HCT116 (cell line): Measurements from ENCODE around the gene KCNH6. TPM values are rescaled to one million over a fixed set of nuclear protein-coding genes. Genes with fewer than 3 reads are reported as not detected.

ENCODE experiments used
- ATAC-seq: fragments of 200-7000 bp; cut with Tn5 transposase; 2 replicates; pipeline ENCODE4 v1.9.1; 2020; ENCODE audit warnings: mild to moderate bottlenecking, moderate library complexity
- BruUV-seq: library from RNA; stranded (reverse); fragments of 400-500 nt; replicated peaks from 2 replicates; lab custom pipeline; 2021; lab: Mats Ljungman, UMichigan
- CTCF ChIA-PET: fragments of 300-600 bp; sonication (Branson Sonifier 250); formaldehyde crosslinking; loops from one replicate; lab custom pipeline; 2021; ENCODE audit warnings: antibody characterized with exemption; lab: Charles Lee
- POLR2A ChIA-PET: fragments of 300-600, 350-600 bp; sonication (Branson Sonifier 250); formaldehyde crosslinking; loops from one replicate; lab custom pipeline; 2021; ENCODE audit warnings: antibody characterized with exemption; lab: Charles Lee
- RAD21 ChIA-PET, 2 experiments: fragments of 300-600 bp; sonication (Branson Sonifier 250); formaldehyde crosslinking; loops; one replicate each; lab custom pipeline; 2023; ENCODE audit warnings: low total read pairs in 2 of 2; ENCODE audit not compliant: uncharacterized antibody in 2 of 2, unreplicated experiment in 2 of 2, low non-redundant PET in 1 of 2; lab: Charles Lee
- DNase-seq: peaks from one replicate; pipeline ENCODE4 v3.0.0-alpha.2; 2010; ENCODE audit warnings: low read depth, low spot score
- H2AFZ ChIP-seq: fragments of 200-600 bp; shearing (Covaris generic), sonication (generic); 2 replicates; pipeline ENCODE4 v1.6.1; 2017; ENCODE audit warnings: low read depth, mixed run types, mixed read lengths, antibody characterized with exemption, low read length; ENCODE audit not compliant: poor library complexity, severe bottlenecking
- H3K27ac ChIP-seq: 2 replicates; pipeline ENCODE4 v1.5.1; 2012; ENCODE audit warnings: low read depth, low read length
- H3K27me3 ChIP-seq: fragments of 200-600 bp; sonication (generic); 2 replicates; pipeline ENCODE4 v1.6.1; 2016; ENCODE audit warnings: mixed run types, low read length, mixed read lengths; ENCODE audit not compliant: insufficient read depth
- H3K36me3 ChIP-seq, 2 experiments: fragments of 200-500 bp in 1 of 2; fragments of 200-600 bp in 1 of 2; sonication (Bioruptor generic) in 1 of 2; sonication (generic) in 1 of 2; 2 replicates each; pipeline versions ENCODE4 v1.5.1 to v1.6.1; 2014 to 2016; ENCODE audit warnings: low read length in 2 of 2, inconsistent platforms in 1 of 2, mixed read lengths in 1 of 2, mixed run types in 1 of 2; ENCODE audit not compliant: insufficient read depth in 2 of 2, control insufficient read depth in 1 of 2
- H3K4me1 ChIP-seq, 2 experiments: fragments of 200-600 bp in 1 of 2; sonication (generic) in 1 of 2; 2 replicates each; pipeline versions ENCODE4 v1.5.1 to v1.6.1; 2012 to 2017; ENCODE audit warnings: low read length in 2 of 2, inconsistent platforms in 1 of 2, mild to moderate bottlenecking in 1 of 2, mixed read lengths in 1 of 2, mixed run types in 1 of 2, moderate library complexity in 1 of 2; ENCODE audit not compliant: insufficient read depth in 2 of 2, control insufficient read depth in 1 of 2
- H3K4me2 ChIP-seq: fragments of 200-600 bp; sonication (generic); 2 replicates; pipeline ENCODE4 v1.6.1; 2017; ENCODE audit warnings: mixed run types, low read length, mixed read lengths
- H3K4me3 ChIP-seq, 2 experiments: fragments of 200-600 bp in 1 of 2; sonication (generic) in 1 of 2; replicated peaks in 1 of 2; 2 replicates each; pipeline ENCODE4 v1.5.1; 2011 to 2016; ENCODE audit warnings: low read length in 2 of 2, control low read depth in 1 of 2, low read depth in 1 of 2, mild to moderate bottlenecking in 1 of 2, mixed read lengths in 1 of 2, mixed run types in 1 of 2
- H3K79me2 ChIP-seq: fragments of 200-600 bp; sonication (generic); 2 replicates; pipeline ENCODE4 v1.6.1; 2017; ENCODE audit warnings: mild to moderate bottlenecking, mixed run types, low read length, moderate library complexity, mixed read lengths; ENCODE audit not compliant: insufficient read depth
- H3K9ac ChIP-seq: fragments of 200-600 bp; sonication (generic); 2 replicates; pipeline ENCODE4 v1.6.1; 2016; ENCODE audit warnings: low read length, mixed read lengths
- H3K9me2 ChIP-seq: fragments of 200-600 bp; sonication (generic), shearing (Covaris generic); 2 replicates; pipeline ENCODE4 v1.6.1; 2017; ENCODE audit warnings: mixed run types, mild to moderate bottlenecking, moderate library complexity; ENCODE audit not compliant: insufficient read depth
- H3K9me3 ChIP-seq, 2 experiments: fragments of 200-500 bp in 1 of 2; fragments of 200-600 bp in 1 of 2; sonication (Bioruptor generic) in 1 of 2; sonication (generic) in 1 of 2; 2 replicates each; pipeline ENCODE4 v1.6.1; 2014 to 2017; ENCODE audit warnings: low read length in 2 of 2, mixed read lengths in 2 of 2, inconsistent platforms in 1 of 2, low read depth in 1 of 2, mild to moderate bottlenecking in 1 of 2, mixed run types in 1 of 2, moderate library complexity in 1 of 2; ENCODE audit not compliant: control insufficient read depth in 1 of 2, insufficient read depth in 1 of 2
- H4K20me1 ChIP-seq: fragments of 200-600 bp; sonication (generic), shearing (Covaris generic); 2 replicates; pipeline ENCODE4 v1.6.1; 2017; ENCODE audit warnings: mixed run types, mild to moderate bottlenecking, moderate library complexity; ENCODE audit not compliant: insufficient read depth
- CEBPB ChIP-seq: IDR thresholded peaks from 2 replicates; pipeline ENCODE4 v1.6.1; 2012; ENCODE audit warnings: low read depth
- EGR1 ChIP-seq: IDR thresholded peaks from 2 replicates; pipeline ENCODE4 v1.6.1; 2012; ENCODE audit warnings: low read depth
- JUND ChIP-seq: IDR thresholded peaks from 2 replicates; pipeline ENCODE4 v1.6.1; 2012
- RAD21 ChIP-seq: IDR thresholded peaks from 2 replicates; pipeline ENCODE4 v1.6.1; 2012; ENCODE audit warnings: low read depth, mild to moderate bottlenecking
- SP1 ChIP-seq: IDR thresholded peaks from 2 replicates; pipeline ENCODE4 v1.6.1; 2012; ENCODE audit warnings: low read depth
- TCF7L2 ChIP-seq: IDR thresholded peaks from 2 replicates; pipeline ENCODE4 v1.7.0; 2011; ENCODE audit warnings: borderline replicate concordance, inconsistent platforms; ENCODE audit not compliant: insufficient read depth, insufficient read length; ENCODE audit errors: extremely low read depth
- YY1 ChIP-seq: IDR thresholded peaks from 2 replicates; pipeline ENCODE4 v1.6.1; 2011; ENCODE audit warnings: low read length, low read depth, moderate library complexity, mild to moderate bottlenecking; ENCODE audit not compliant: insufficient replicate concordance; ENCODE audit errors: extremely low read depth
- ZFX ChIP-seq: fragments of 450-650 bp; IDR thresholded peaks from 2 replicates; pipeline ENCODE4 v1.6.1; 2017
- ZNF274 ChIP-seq: fragments of 200-500 bp; sonication (Bioruptor generic); IDR thresholded peaks from 2 replicates; pipeline ENCODE4 v1.6.1; 2014; ENCODE audit warnings: mild to moderate bottlenecking, low read depth, low read length, inconsistent platforms
- intact Hi-C: fragments of 100-400 bp; cut with micrococcal nuclease; formaldehyde crosslinking; loops from 2 replicates; pipeline ENCODE4 v1.10.0; 2022
- total RNA-seq: library from RNA; stranded (reverse); gene quantifications from one replicate; pipeline ENCODE4 v1.2.1, GENCODE V29; 2021; ENCODE audit not compliant: unreplicated experiment
- TF ChIP-seq, protein P1 (sequence below), 3 experiments: fragments of 200-600 bp in 1 of 3; sonication (generic) in 1 of 3; IDR thresholded peaks in 2 of 3; conservative IDR thresholded peaks in 1 of 3; 2 replicates each; pipeline ENCODE4 v1.5.1; 2012 to 2017; ENCODE audit warnings: low read depth in 2 of 3, low read length in 2 of 3, antibody characterized with exemption in 1 of 3, borderline replicate concordance in 1 of 3, control low read depth in 1 of 3, mild to moderate bottlenecking in 1 of 3, mixed read lengths in 1 of 3, mixed run types in 1 of 3, moderate library complexity in 1 of 3; ENCODE audit not compliant: insufficient read depth in 1 of 3
- TF ChIP-seq, protein P2 (sequence below): IDR thresholded peaks from 2 replicates; pipeline ENCODE4 v1.6.1; 2012

Gene KCNH6
- total RNA-seq, 1 experiment from 2014 or later, result not detected

GRCh38 chr17:63519116-63519881 lies 3.9 kb upstream of the KCNH6 start:
- no peak overlapping the region for H2AFZ ChIP-seq
- H3K9me2 ChIP-seq, result no peaks in the 10 kb centered on the region
- BruUV-seq, result no TSS peak
- no peaks in the 10 kb centered on the region for H3K36me3 ChIP-seq
- no peak overlapping the region for H3K27ac ChIP-seq
- H3K79me2 ChIP-seq, result no peaks in the 10 kb centered on the region
- CTCF ChIA-PET, result no interaction called here
- TF ChIP-seq JUND (no peak), ZNF274 (no peak), CEBPB (no peak), TCF7L2 (no peak), YY1 (no peak), RAD21 (no peak), SP1 (no peak), ZFX (no peak), EGR1 (no peak)
- TF ChIP-seq, protein P1, sequence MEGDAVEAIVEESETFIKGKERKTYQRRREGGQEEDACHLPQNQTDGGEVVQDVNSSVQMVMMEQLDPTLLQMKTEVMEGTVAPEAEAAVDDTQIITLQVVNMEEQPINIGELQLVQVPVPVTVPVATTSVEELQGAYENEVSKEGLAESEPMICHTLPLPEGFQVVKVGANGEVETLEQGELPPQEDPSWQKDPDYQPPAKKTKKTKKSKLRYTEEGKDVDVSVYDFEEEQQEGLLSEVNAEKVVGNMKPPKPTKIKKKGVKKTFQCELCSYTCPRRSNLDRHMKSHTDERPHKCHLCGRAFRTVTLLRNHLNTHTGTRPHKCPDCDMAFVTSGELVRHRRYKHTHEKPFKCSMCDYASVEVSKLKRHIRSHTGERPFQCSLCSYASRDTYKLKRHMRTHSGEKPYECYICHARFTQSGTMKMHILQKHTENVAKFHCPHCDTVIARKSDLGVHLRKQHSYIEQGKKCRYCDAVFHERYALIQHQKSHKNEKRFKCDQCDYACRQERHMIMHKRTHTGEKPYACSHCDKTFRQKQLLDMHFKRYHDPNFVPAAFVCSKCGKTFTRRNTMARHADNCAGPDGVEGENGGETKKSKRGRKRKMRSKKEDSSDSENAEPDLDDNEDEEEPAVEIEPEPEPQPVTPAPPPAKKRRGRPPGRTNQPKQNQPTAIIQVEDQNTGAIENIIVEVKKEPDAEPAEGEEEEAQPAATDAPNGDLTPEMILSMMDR (IDR thresholded peaks at IDR 0.05 in 2 of 3, conservative IDR thresholded peaks at IDR 0.05 in 1 of 3; ENCODE audit: borderline replicate concordance in 1 of 3, insufficient read depth in 1 of 3, low read depth in 2 of 3, low read length in 2 of 3), result no peak
- TF ChIP-seq, protein P2, sequence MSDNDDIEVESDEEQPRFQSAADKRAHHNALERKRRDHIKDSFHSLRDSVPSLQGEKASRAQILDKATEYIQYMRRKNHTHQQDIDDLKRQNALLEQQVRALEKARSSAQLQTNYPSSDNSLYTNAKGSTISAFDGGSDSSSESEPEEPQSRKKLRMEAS, result no peak
- H3K4me1 ChIP-seq, result peaks cover 16 to 26% of the 10 kb centered on the region in 2 experiments
- no peak overlapping the region for H3K4me3 ChIP-seq
- H3K9me3 ChIP-seq, result no peaks in the 10 kb centered on the region
- H3K4me2 ChIP-seq, result no peak overlapping the region
- RAD21 ChIA-PET, result no interaction called here
- no peaks in the 10 kb centered on the region for H4K20me1 ChIP-seq
- no peak overlapping the region for H3K9ac ChIP-seq
- ATAC-seq, result no peak
- POLR2A ChIA-PET, result no interaction called here
- intact Hi-C loops, result no loop called here
- DNase-seq, result no peak
- peaks cover 3% of the 10 kb centered on the region; the same call in 1 of the 2 replicates for H3K27me3 ChIP-seq
